Measurements from ENCODE around the gene CFAP61. TPM values are rescaled to one million over a fixed set of nuclear protein-coding genes. Genes with fewer than 3 reads are reported as not detected.

Gene CFAP61
- polyA plus RNA-seq, 1 experiment: not detected

GRCh38 chr20:20390393-20390792 lies 338.1 kb downstream of the CFAP61 start:
- ChIA-PET POLR2A (no interaction called here), CTCF (interaction anchor here (1.0 kb wide), 1 partner anchor 17 kb away, joined by 3 read pairs; no protein-coding TSS in a partner anchor)
- H3K27me3 ChIP-seq (ENCODE audit: control insufficient read depth, insufficient read depth, low read length): no peaks in the 10 kb centered on the region
- DNase-seq (ENCODE audit: low read depth): no peak
- no peak overlapping the region for H3K4me3 ChIP-seq (ENCODE audit: low read depth, low read length)
- no peaks in the 10 kb centered on the region for H3K36me3 ChIP-seq (ENCODE audit: control insufficient read depth, insufficient read depth, low read length)
- TF ChIP-seq, protein P1, sequence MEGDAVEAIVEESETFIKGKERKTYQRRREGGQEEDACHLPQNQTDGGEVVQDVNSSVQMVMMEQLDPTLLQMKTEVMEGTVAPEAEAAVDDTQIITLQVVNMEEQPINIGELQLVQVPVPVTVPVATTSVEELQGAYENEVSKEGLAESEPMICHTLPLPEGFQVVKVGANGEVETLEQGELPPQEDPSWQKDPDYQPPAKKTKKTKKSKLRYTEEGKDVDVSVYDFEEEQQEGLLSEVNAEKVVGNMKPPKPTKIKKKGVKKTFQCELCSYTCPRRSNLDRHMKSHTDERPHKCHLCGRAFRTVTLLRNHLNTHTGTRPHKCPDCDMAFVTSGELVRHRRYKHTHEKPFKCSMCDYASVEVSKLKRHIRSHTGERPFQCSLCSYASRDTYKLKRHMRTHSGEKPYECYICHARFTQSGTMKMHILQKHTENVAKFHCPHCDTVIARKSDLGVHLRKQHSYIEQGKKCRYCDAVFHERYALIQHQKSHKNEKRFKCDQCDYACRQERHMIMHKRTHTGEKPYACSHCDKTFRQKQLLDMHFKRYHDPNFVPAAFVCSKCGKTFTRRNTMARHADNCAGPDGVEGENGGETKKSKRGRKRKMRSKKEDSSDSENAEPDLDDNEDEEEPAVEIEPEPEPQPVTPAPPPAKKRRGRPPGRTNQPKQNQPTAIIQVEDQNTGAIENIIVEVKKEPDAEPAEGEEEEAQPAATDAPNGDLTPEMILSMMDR (IDR thresholded peaks at IDR 0.05; ENCODE audit: insufficient read depth, low read depth, low read length): no peak

GRCh38 chr20:20391115-20391514 lies 338.8 kb downstream of the CFAP61 start:
- H3K4me3 ChIP-seq (ENCODE audit: low read depth, low read length): no peak overlapping the region
- H3K27me3 ChIP-seq (ENCODE audit: control insufficient read depth, insufficient read depth, low read length): no peaks in the 10 kb centered on the region
- TF ChIP-seq, protein P1 (IDR thresholded peaks at IDR 0.05; ENCODE audit: insufficient read depth, low read depth, low read length): no peak
- ChIA-PET POLR2A (no interaction called here), CTCF (interaction anchor here (1.0 kb wide), 1 partner anchor 18 kb away, joined by 3 read pairs; no protein-coding TSS in a partner anchor)
- no peaks in the 10 kb centered on the region for H3K36me3 ChIP-seq (ENCODE audit: control insufficient read depth, insufficient read depth, low read length)
- DNase-seq (ENCODE audit: low read depth): no peak

- POLR2A ChIA-PET: no interaction called here
- Histone ChIP-seq H3K4me3 (ENCODE audit: low read depth, low read length) (no peak overlapping the region), H3K27me3 (ENCODE audit: control insufficient read depth, insufficient read depth, low read length) (no peaks in the 10 kb centered on the region), H3K36me3 (ENCODE audit: control insufficient read depth, insufficient read depth, low read length) (no peaks in the 10 kb centered on the region)
- no peak for DNase-seq (ENCODE audit: low read depth)
- TF ChIP-seq, protein P1 (IDR thresholded peaks at IDR 0.05; ENCODE audit: insufficient read depth, low read depth, low read length): no peak
- CTCF ChIA-PET: no interaction called here
Observed at GRCh38 chr20:20391766-20392165, 339.4 kb downstream of the CFAP61 start.

GRCh38 chr20:20393207-20394120 lies 341.1 kb downstream of the CFAP61 start:
- H3K27me3 ChIP-seq (ENCODE audit: control insufficient read depth, insufficient read depth, low read length): no peaks in the 10 kb centered on the region
- ChIA-PET POLR2A (interaction anchor here (0.6 kb wide), 1 partner anchor 307 kb away, joined by 3 read pairs; no protein-coding TSS in a partner anchor), CTCF (interaction anchor here (1.4 kb wide), 1 partner anchor 14 kb away, joined by 6 read pairs; no protein-coding TSS in a partner anchor)
- no peaks in the 10 kb centered on the region for H3K36me3 ChIP-seq (ENCODE audit: control insufficient read depth, insufficient read depth, low read length)
- peak; percentile 42 for DNase-seq (ENCODE audit: low read depth)
- no peak overlapping the region for H3K4me3 ChIP-seq (ENCODE audit: low read depth, low read length)
- TF ChIP-seq, protein P1 (IDR thresholded peaks at IDR 0.05; ENCODE audit: insufficient read depth, low read depth, low read length): no peak

- no peak overlapping the region for H3K4me3 ChIP-seq (ENCODE audit: low read depth, low read length)
- DNase-seq (ENCODE audit: low read depth): no peak
- TF ChIP-seq, protein P1 (IDR thresholded peaks at IDR 0.05; ENCODE audit: insufficient read depth, low read depth, low read length): no peak
- no peaks in the 10 kb centered on the region for H3K27me3 ChIP-seq (ENCODE audit: control insufficient read depth, insufficient read depth, low read length)
- ChIA-PET CTCF (no interaction called here), POLR2A (no interaction called here)
- no peaks in the 10 kb centered on the region for H3K36me3 ChIP-seq (ENCODE audit: control insufficient read depth, insufficient read depth, low read length)
Observed at GRCh38 chr20:20395087-20395486, 342.8 kb downstream of the CFAP61 start.

Data from BJ (cell line).